ENCODE results near the gene MAST4.
A peak's percentile ranks its signal among the peaks of the same experiment; 100 is the strongest.

The MAST4 gene

DNA sequence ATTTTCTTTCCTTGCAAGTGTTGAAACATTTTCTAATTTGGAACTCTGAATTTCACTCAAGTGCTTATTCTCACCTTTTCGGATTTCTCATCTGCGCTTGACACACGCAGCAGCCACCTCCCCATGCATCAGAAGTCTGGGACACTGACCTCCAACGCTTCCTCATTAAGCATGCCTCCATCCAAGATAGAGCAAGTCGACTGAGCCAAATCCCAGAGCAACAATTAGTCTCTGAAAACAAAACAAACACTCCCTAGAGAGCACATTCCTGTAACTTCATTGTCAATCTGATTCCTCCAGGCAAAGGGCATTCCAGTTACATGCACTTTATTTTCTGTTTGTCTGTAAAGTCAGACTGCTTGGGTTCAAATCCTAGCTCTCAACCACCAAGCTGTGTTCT lies 594.7 kb downstream of the MAST4 start:
- Histone ChIP-seq H3K4me2 (ENCODE audit: low read length, poor library complexity, severe bottlenecking) (no peak overlapping the region), H3K9me3 (ENCODE audit: control insufficient read depth, low read length) (no peaks in the 10 kb centered on the region), H2BK15ac (ENCODE audit: low read depth, poor library complexity, severe bottlenecking) (no peak overlapping the region), H3K27me3 (ENCODE audit: control insufficient read depth in 1 of 2, insufficient read depth in 1 of 2, low read length in 2 of 2) (no peaks in the 10 kb centered on the region), H3K18ac (ENCODE audit: low read depth in 1 of 2, low read length in 2 of 2) (no peak overlapping the region), H3K14ac (ENCODE audit: low read length in 2 of 2) (no peak overlapping the region), H3K23ac (ENCODE audit: low read length in 2 of 2) (no peak overlapping the region), H4K8ac (ENCODE audit: low read length) (peak overlapping the region; percentile 7), H2BK12ac (ENCODE audit: low read length in 2 of 2) (no peak overlapping the region), H3K4ac (ENCODE audit: low read depth in 1 of 2, low read length in 2 of 2) (no peak overlapping the region), H3K4me3 (ENCODE audit: insufficient read depth in 1 of 2, low read depth in 1 of 2, low read length in 2 of 2) (no peak overlapping the region), H4K91ac (ENCODE audit: low read length) (no peak overlapping the region), H2AFZ (ENCODE audit: low read depth, low read length) (no peak overlapping the region), H3K9ac (ENCODE audit: low read length) (no peak overlapping the region), H3K36me3 (ENCODE audit: control insufficient read depth in 1 of 2, insufficient read depth in 2 of 2, low read depth in 1 of 2, low read length in 2 of 2) (no peaks in the 10 kb centered on the region), H2BK120ac (ENCODE audit: low read depth, low read length) (no peak overlapping the region), H3K79me1 (replicated peaks; ENCODE audit: low read length, poor library complexity, severe bottlenecking) (no peaks in the 10 kb centered on the region), H2BK5ac (ENCODE audit: low read depth, low read length, poor library complexity, severe bottlenecking) (no peak overlapping the region), H3K27ac (ENCODE audit: low read length, poor library complexity, severe bottlenecking) (no peak overlapping the region), H2AK5ac (ENCODE audit: low read length, severe bottlenecking) (no peak overlapping the region), H3K4me1 (ENCODE audit: control insufficient read depth, insufficient read depth, low read depth, low read length) (no peaks in the 10 kb centered on the region)
- WGBS, result 44% methylated on average over 5 of the region's 5 CpGs
- DNase-seq, result no peak

DNA sequence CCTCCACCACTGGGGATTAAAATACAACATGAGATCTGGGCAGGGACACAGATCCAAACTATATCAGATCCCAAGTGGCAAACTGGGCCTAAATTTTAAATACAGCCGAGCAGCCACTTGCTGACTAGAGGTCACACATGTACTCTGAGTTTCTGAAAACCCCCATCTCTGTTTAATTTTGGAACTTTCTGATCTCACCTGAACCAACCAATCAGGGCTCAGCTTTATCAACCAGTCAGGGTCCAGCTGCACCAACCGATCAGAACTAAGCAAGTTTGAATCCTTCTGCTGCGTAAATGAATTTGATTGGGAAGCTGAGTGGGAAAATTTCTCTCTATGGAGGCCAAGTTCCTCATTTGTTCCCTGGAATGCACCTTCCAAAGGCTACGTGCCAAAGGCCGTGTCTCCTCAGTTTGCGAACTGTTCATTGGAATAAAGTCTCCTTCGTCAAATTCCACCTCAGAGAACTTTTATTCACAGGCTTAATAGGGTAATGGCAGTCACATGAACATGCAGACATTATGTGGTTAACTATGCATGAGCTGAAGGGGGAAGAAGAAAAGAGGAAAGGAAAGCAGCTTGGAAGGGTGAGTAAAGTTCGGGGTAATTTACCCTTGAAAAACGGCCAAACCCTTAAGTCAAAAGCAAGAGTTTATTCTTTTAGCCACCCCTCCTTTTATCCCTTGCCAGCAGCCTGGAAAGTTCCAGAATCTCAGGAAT lies 596.7 kb downstream of the MAST4 start:
- Histone ChIP-seq H3K4me3 (ENCODE audit: insufficient read depth in 1 of 2, low read depth in 1 of 2, low read length in 2 of 2) (no peak overlapping the region), H3K79me1 (replicated peaks; ENCODE audit: low read length, poor library complexity, severe bottlenecking) (no peaks in the 10 kb centered on the region), H2BK15ac (ENCODE audit: low read depth, poor library complexity, severe bottlenecking) (no peak overlapping the region), H2AK5ac (ENCODE audit: low read length, severe bottlenecking) (no peak overlapping the region), H2BK5ac (ENCODE audit: low read depth, low read length, poor library complexity, severe bottlenecking) (no peak overlapping the region), H3K4me1 (ENCODE audit: control insufficient read depth, insufficient read depth, low read depth, low read length) (no peaks in the 10 kb centered on the region), H3K4ac (ENCODE audit: low read depth in 1 of 2, low read length in 2 of 2) (no peak overlapping the region), H3K27ac (ENCODE audit: low read length, poor library complexity, severe bottlenecking) (no peak overlapping the region), H2AFZ (ENCODE audit: low read depth, low read length) (no peak overlapping the region), H3K9me3 (ENCODE audit: control insufficient read depth, low read length) (no peaks in the 10 kb centered on the region), H3K36me3 (ENCODE audit: control insufficient read depth in 1 of 2, insufficient read depth in 2 of 2, low read depth in 1 of 2, low read length in 2 of 2) (no peaks in the 10 kb centered on the region), H3K4me2 (ENCODE audit: low read length, poor library complexity, severe bottlenecking) (no peak overlapping the region), H2BK12ac (ENCODE audit: low read length in 2 of 2) (no peak overlapping the region), H4K8ac (ENCODE audit: low read length) (no peak overlapping the region), H3K23ac (ENCODE audit: low read length in 2 of 2) (no peak overlapping the region), H3K18ac (ENCODE audit: low read depth in 1 of 2, low read length in 2 of 2) (no peak overlapping the region), H3K27me3 (ENCODE audit: control insufficient read depth in 1 of 2, insufficient read depth in 1 of 2, low read length in 2 of 2) (no peaks in the 10 kb centered on the region), H2BK120ac (ENCODE audit: low read depth, low read length) (no peak overlapping the region), H3K9ac (ENCODE audit: low read length) (no peak overlapping the region), H3K14ac (ENCODE audit: low read length in 2 of 2) (no peak overlapping the region), H4K91ac (ENCODE audit: low read length) (no peak overlapping the region)
- no peak for DNase-seq
- WGBS, result 98% methylated on average over 8 of the region's 9 CpGs

DNA sequence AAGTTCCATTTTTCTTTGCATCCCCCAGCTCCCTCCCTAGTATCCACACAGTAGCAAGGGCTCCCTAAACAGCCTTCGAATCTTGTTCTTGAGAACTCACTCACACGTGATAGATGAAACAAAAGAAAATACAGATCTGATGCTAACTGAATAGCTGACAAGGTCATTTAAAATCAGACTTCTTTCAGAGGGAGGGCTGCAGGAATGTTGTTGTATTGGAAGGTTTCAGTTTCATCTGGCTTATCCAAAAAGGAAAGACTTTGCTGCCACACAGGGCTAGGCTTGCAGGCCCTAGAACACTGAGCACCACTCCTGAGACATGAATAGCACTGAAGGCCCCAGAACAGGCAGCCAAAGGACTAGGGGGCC lies 597.2 kb downstream of the MAST4 start:
- Histone ChIP-seq H3K79me1 (replicated peaks; ENCODE audit: low read length, poor library complexity, severe bottlenecking) (no peaks in the 10 kb centered on the region), H3K4me3 (ENCODE audit: insufficient read depth in 1 of 2, low read depth in 1 of 2, low read length in 2 of 2) (no peak overlapping the region), H3K36me3 (ENCODE audit: control insufficient read depth in 1 of 2, insufficient read depth in 2 of 2, low read depth in 1 of 2, low read length in 2 of 2) (no peaks in the 10 kb centered on the region), H4K91ac (ENCODE audit: low read length) (no peak overlapping the region), H2BK12ac (ENCODE audit: low read length in 2 of 2) (no peak overlapping the region), H3K27ac (ENCODE audit: low read length, poor library complexity, severe bottlenecking) (no peak overlapping the region), H4K8ac (ENCODE audit: low read length) (no peak overlapping the region), H3K9me3 (ENCODE audit: control insufficient read depth, low read length) (no peaks in the 10 kb centered on the region), H3K4ac (ENCODE audit: low read depth in 1 of 2, low read length in 2 of 2) (no peak overlapping the region), H3K23ac (ENCODE audit: low read length in 2 of 2) (no peak overlapping the region), H2BK15ac (ENCODE audit: low read depth, poor library complexity, severe bottlenecking) (no peak overlapping the region), H3K18ac (ENCODE audit: low read depth in 1 of 2, low read length in 2 of 2) (no peak overlapping the region), H3K4me2 (ENCODE audit: low read length, poor library complexity, severe bottlenecking) (no peak overlapping the region), H3K4me1 (ENCODE audit: control insufficient read depth, insufficient read depth, low read depth, low read length) (no peaks in the 10 kb centered on the region), H3K9ac (ENCODE audit: low read length) (no peak overlapping the region), H2BK5ac (ENCODE audit: low read depth, low read length, poor library complexity, severe bottlenecking) (no peak overlapping the region), H3K14ac (ENCODE audit: low read length in 2 of 2) (no peak overlapping the region), H2AK5ac (ENCODE audit: low read length, severe bottlenecking) (no peak overlapping the region), H2BK120ac (ENCODE audit: low read depth, low read length) (no peak overlapping the region), H3K27me3 (ENCODE audit: control insufficient read depth in 1 of 2, insufficient read depth in 1 of 2, low read length in 2 of 2) (no peaks in the 10 kb centered on the region), H2AFZ (ENCODE audit: low read depth, low read length) (no peak overlapping the region)
- no peak for DNase-seq
- no CpG with 5 or more reads among the region's 2 CpGs for WGBS

DNA sequence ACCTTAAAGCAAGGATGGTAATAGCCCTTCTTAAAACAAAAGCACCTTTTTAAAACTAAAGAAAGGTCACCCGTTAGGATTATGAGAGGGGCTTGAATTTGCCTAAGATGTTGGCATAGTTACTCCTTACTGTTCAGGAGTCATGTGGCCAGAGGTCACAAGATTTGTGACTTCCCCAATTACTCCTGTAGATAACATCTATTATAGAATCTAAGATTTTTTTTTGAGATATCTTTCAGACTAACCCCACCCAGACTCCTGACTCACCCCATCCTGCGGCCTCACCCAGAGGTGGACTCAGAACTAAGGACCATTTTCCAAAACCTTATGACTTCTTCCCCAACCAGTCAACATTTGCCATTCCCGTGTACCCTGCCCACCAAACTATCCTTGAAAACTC lies 598.0 kb downstream of the MAST4 start:
- H2AK5ac ChIP-seq (ENCODE audit: low read length, severe bottlenecking), result no peak overlapping the region
- no peak overlapping the region for H3K4me2 ChIP-seq (ENCODE audit: low read length, poor library complexity, severe bottlenecking)
- no peak overlapping the region for H3K4me3 ChIP-seq (ENCODE audit: insufficient read depth in 1 of 2, low read depth in 1 of 2, low read length in 2 of 2)
- no peak overlapping the region for H2BK5ac ChIP-seq (ENCODE audit: low read depth, low read length, poor library complexity, severe bottlenecking)
- no peaks in the 10 kb centered on the region for H3K27me3 ChIP-seq (ENCODE audit: control insufficient read depth in 1 of 2, insufficient read depth in 1 of 2, low read length in 2 of 2)
- H3K23ac ChIP-seq (ENCODE audit: low read length in 2 of 2), result no peak overlapping the region
- H3K14ac ChIP-seq (ENCODE audit: low read length in 2 of 2), result no peak overlapping the region
- H4K91ac ChIP-seq (ENCODE audit: low read length), result no peak overlapping the region
- no peak overlapping the region for H3K27ac ChIP-seq (ENCODE audit: low read length, poor library complexity, severe bottlenecking)
- no peaks in the 10 kb centered on the region for H3K79me1 ChIP-seq (replicated peaks; ENCODE audit: low read length, poor library complexity, severe bottlenecking)
- DNase-seq, result no peak
- 92% methylated on average over 1 of the region's 3 CpGs for WGBS
- H2BK120ac ChIP-seq (ENCODE audit: low read depth, low read length), result no peak overlapping the region
- no peaks in the 10 kb centered on the region for H3K4me1 ChIP-seq (ENCODE audit: control insufficient read depth, insufficient read depth, low read depth, low read length)
- H3K9me3 ChIP-seq (ENCODE audit: control insufficient read depth, low read length), result no peaks in the 10 kb centered on the region
- H2AFZ ChIP-seq (ENCODE audit: low read depth, low read length), result no peak overlapping the region
- no peak overlapping the region for H3K9ac ChIP-seq (ENCODE audit: low read length)
- H2BK12ac ChIP-seq (ENCODE audit: low read length in 2 of 2), result no peak overlapping the region
- H3K36me3 ChIP-seq (ENCODE audit: control insufficient read depth in 1 of 2, insufficient read depth in 2 of 2, low read depth in 1 of 2, low read length in 2 of 2), result no peaks in the 10 kb centered on the region
- no peak overlapping the region for H3K4ac ChIP-seq (ENCODE audit: low read depth in 1 of 2, low read length in 2 of 2)
- H4K8ac ChIP-seq (ENCODE audit: low read length), result no peak overlapping the region
- H2BK15ac ChIP-seq (ENCODE audit: low read depth, poor library complexity, severe bottlenecking), result no peak overlapping the region
- no peak overlapping the region for H3K18ac ChIP-seq (ENCODE audit: low read depth in 1 of 2, low read length in 2 of 2)
